H9 (cell line): ENCODE data around the gene MED10. TPM values are rescaled to one million over a fixed set of nuclear protein-coding genes. Genes with fewer than 3 reads are reported as not detected.
A peak's percentile ranks its signal among the peaks of the same experiment; 100 is the strongest.
"Not testable (repeated sequence)": the region's sequence is repeated elsewhere in the genome, so short reads cannot be mapped to it uniquely, and the experiment has no call there.

Source experiments
- DNase-seq: peaks from one replicate; pipeline ENCODE4 v3.0.0-alpha.2; 2017
- H2AFZ ChIP-seq: one replicate; pipeline ENCODE4 v1.6.1; 2013; ENCODE audit warnings: mild to moderate bottlenecking, low read length, control low read depth, moderate library complexity
- H2AK5ac ChIP-seq: 2 replicates; pipeline ENCODE4 v1.6.1; 2013; ENCODE audit warnings: low read length, control low read depth, mixed read lengths; ENCODE audit not compliant: insufficient read length
- H2BK120ac ChIP-seq: one replicate; pipeline ENCODE4 v1.6.1; 2013; ENCODE audit warnings: low read depth, mild to moderate bottlenecking, low read length, control low read depth, inconsistent platforms; ENCODE audit not compliant: poor library complexity, severe bottlenecking
- H2BK12ac ChIP-seq: 2 replicates; pipeline ENCODE4 v1.6.1; 2013; ENCODE audit warnings: low read length, control low read depth, mixed read lengths, low read depth; ENCODE audit not compliant: insufficient read length
- H2BK15ac ChIP-seq: 2 replicates; pipeline ENCODE4 v1.6.1; 2013; ENCODE audit warnings: low read depth, low read length, control low read depth
- H2BK20ac ChIP-seq: one replicate; pipeline ENCODE4 v1.6.1; 2013; ENCODE audit warnings: low read depth, mild to moderate bottlenecking, low read length, control low read depth, inconsistent platforms; ENCODE audit not compliant: poor library complexity, severe bottlenecking
- H2BK5ac ChIP-seq: 2 replicates; pipeline ENCODE4 v1.6.1; 2013; ENCODE audit warnings: low read length, control low read depth, mixed read lengths; ENCODE audit not compliant: insufficient read length
- H3K14ac ChIP-seq: 2 replicates; pipeline ENCODE4 v1.6.1; 2013; ENCODE audit warnings: low read length, control low read depth; ENCODE audit not compliant: insufficient read depth
- H3K18ac ChIP-seq: 2 replicates; pipeline ENCODE4 v1.6.1; 2013; ENCODE audit warnings: low read depth, mild to moderate bottlenecking, mixed read lengths, low read length, control low read depth; ENCODE audit not compliant: insufficient read length
- H3K23ac ChIP-seq: 2 replicates; pipeline ENCODE4 v1.6.1; 2013; ENCODE audit warnings: low read length, control low read depth, mixed read lengths, low read depth; ENCODE audit not compliant: insufficient read length
- H3K23me2 ChIP-seq: 2 replicates; pipeline ENCODE4 v1.6.1; 2013; ENCODE audit warnings: low read depth, mild to moderate bottlenecking, mixed read lengths, low read length, control low read depth; ENCODE audit not compliant: insufficient read length, poor library complexity, severe bottlenecking
- H3K27ac ChIP-seq: 2 replicates; pipeline ENCODE4 v1.5.1; 2013; ENCODE audit warnings: low read length, control low read depth, mixed read lengths, low read depth; ENCODE audit not compliant: insufficient read length
- H3K27me3 ChIP-seq: 2 replicates; pipeline ENCODE4 v1.6.1; 2013; ENCODE audit warnings: low read length, control low read depth, inconsistent platforms; ENCODE audit not compliant: insufficient read depth
- H3K4ac ChIP-seq: 2 replicates; pipeline ENCODE4 v1.6.1; 2013; ENCODE audit warnings: low read depth, mild to moderate bottlenecking, control low read depth, inconsistent platforms, low read length, moderate library complexity
- H3K4me1 ChIP-seq: 2 replicates; pipeline ENCODE4 v1.6.1; 2013; ENCODE audit warnings: low read length, control low read depth, inconsistent platforms; ENCODE audit not compliant: insufficient read depth
- H3K4me2 ChIP-seq: 2 replicates; pipeline ENCODE4 v1.6.1; 2013; ENCODE audit warnings: low read length, control low read depth, mixed read lengths; ENCODE audit not compliant: insufficient read length, insufficient read depth
- H3K56ac ChIP-seq: 2 replicates; pipeline ENCODE4 v1.6.1; 2013; ENCODE audit warnings: low read depth, mild to moderate bottlenecking, mixed read lengths, low read length, control low read depth; ENCODE audit not compliant: insufficient read length
- H3K79me1 ChIP-seq: 2 replicates; pipeline ENCODE4 v1.6.1; 2013; ENCODE audit warnings: low read depth, mild to moderate bottlenecking, moderate library complexity, low read length, control low read depth, inconsistent platforms; ENCODE audit not compliant: insufficient read depth, poor library complexity, severe bottlenecking
- H3K79me2 ChIP-seq: 2 replicates; pipeline ENCODE4 v1.6.1; 2013; ENCODE audit warnings: low read length, control low read depth, inconsistent platforms; ENCODE audit not compliant: insufficient read depth
- H3K9ac ChIP-seq: 2 replicates; pipeline ENCODE4 v1.6.1; 2013; ENCODE audit warnings: low read length, control low read depth, mixed read lengths; ENCODE audit not compliant: insufficient read length; ENCODE audit errors: extremely low read depth
- H3K9me3 ChIP-seq: one replicate; pipeline ENCODE4 v1.6.1; 2013; ENCODE audit warnings: low read depth, low read length, inconsistent platforms; ENCODE audit not compliant: control insufficient read depth
- H3T11ph ChIP-seq: one replicate; pipeline ENCODE4 v1.6.1; 2013; ENCODE audit warnings: mild to moderate bottlenecking, low read length, control low read depth, inconsistent platforms
- H4K20me1 ChIP-seq: one replicate; pipeline ENCODE4 v1.6.1; 2013; ENCODE audit not compliant: control insufficient read depth, insufficient read length, insufficient read depth
- H4K5ac ChIP-seq: 2 replicates; pipeline ENCODE4 v1.6.1; 2013; ENCODE audit warnings: low read depth, mild to moderate bottlenecking, mixed read lengths, low read length, control low read depth; ENCODE audit not compliant: insufficient read length
- H4K8ac ChIP-seq: replicated peaks from 2 replicates; pipeline ENCODE4 v1.6.1; 2013; ENCODE audit warnings: low read length, control low read depth, mixed read lengths, low read depth; ENCODE audit not compliant: insufficient read length
- H4K91ac ChIP-seq: 2 replicates; pipeline ENCODE4 v1.6.1; 2013; ENCODE audit warnings: low read depth, mild to moderate bottlenecking, moderate library complexity, mixed read lengths, low read length, control low read depth; ENCODE audit not compliant: insufficient read length
- H3K27ac Mint-ChIP-seq, 3 experiments: 2 replicates in 2 of 3; 3 replicates in 1 of 3; pipeline ENCODE4 v1.8.0; 2020 to 2021; ENCODE audit warnings: mixed read lengths in 3 of 3, mild to moderate bottlenecking in 1 of 3, moderate library complexity in 1 of 3
- H3K27me3 Mint-ChIP-seq: 2 replicates; pipeline ENCODE4 v1.8.0; 2021; ENCODE audit warnings: low read depth, mild to moderate bottlenecking, moderate library complexity, mixed read lengths
- H3K36me3 Mint-ChIP-seq, 3 experiments: 2 replicates in 2 of 3; 3 replicates in 1 of 3; pipeline ENCODE4 v1.8.0; 2020 to 2021; ENCODE audit warnings: low read depth in 3 of 3, mixed read lengths in 3 of 3; ENCODE audit not compliant: insufficient read depth in 1 of 3
- H3K4me1 Mint-ChIP-seq, 2 experiments: 2 replicates each; pipeline ENCODE4 v1.8.0; 2020; ENCODE audit warnings: mixed read lengths in 2 of 2
- H3K4me3 Mint-ChIP-seq, 2 experiments: 2 replicates in 1 of 2; 3 replicates in 1 of 2; pipeline ENCODE4 v1.8.0; 2020 to 2021; ENCODE audit warnings: mild to moderate bottlenecking in 2 of 2, mixed read lengths in 2 of 2, moderate library complexity in 1 of 2
- H3K9me3 Mint-ChIP-seq, 2 experiments: 2 replicates in 1 of 2; 3 replicates in 1 of 2; pipeline ENCODE4 v1.8.0; 2020; ENCODE audit warnings: mild to moderate bottlenecking in 2 of 2, mixed read lengths in 2 of 2, moderate library complexity in 1 of 2
- CTCF ChIP-seq: fragments of 200-600 bp; sonication (generic); conservative IDR thresholded peaks from 3 replicates; pipeline ENCODE4 v1.8.0; 2021; ENCODE audit warnings: antibody characterized with exemption, mild to moderate bottlenecking
- WGBS: extraction: QIAGEN DNeasy Blood & Tissue Kit; methylation state at CpG from one replicate; pipeline ENCODE4 v1.1.7; 2013; ENCODE audit warnings: missing lambda C conversion rate, low lambda C conversion rate, mixed read lengths; ENCODE audit not compliant: insufficient read length; ENCODE audit errors: extremely low coverage; 5-methylcytosine and 5-hydroxymethylcytosine counted together
- total RNA-seq: library from RNA; stranded (reverse); gene quantifications from 2 replicates; pipeline ENCODE4 v1.2.1, GENCODE V29; 2021

The MED10 gene
- total RNA-seq, 1 experiment from 2014 or later, result 35.3 TPM

DNA sequence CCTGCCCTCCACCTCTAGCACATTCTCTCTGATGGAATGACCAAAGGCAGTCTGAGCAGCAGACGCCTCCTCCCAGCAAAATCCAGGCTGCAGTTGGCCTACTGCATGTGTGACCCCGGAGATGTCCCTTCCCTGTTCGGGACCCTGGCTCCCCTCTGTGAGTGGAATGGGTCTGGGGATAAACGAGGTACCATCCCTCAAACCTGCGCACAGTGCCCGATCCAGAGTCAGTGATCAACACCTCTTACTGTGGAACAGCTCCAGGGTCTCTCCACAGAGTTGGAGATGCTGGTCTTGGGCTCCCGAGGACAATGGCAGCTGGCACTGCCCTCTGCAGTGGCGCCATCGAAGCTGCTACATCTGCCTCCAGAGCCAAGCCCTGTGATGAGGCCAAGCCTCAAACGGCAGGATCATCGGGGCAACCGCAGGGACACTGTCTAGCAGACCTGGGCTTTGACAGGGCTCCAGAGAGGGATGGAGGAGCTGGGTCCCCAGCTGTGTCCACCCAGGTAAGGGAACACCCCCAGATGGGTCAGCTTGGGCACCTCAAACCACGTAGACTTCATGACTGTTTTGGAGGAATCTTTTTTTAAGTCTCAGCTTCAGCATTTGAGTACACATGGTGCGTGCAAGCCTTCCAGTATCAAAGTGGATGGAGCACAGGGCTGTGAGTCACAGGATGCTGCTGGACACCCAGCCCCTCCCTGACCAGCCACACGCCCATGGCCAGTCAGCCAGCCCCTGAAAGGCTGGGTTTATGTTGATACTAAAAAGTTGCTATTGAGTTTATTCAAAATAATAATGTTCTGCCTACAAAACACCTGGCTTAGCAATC is 13.0 kb downstream of the MED10 start:
- Mint-ChIP-seq H3K4me3 (no peak overlapping the region), H3K36me3 (peaks cover 6 to 14% (median 7%) of the 10 kb centered on the region in 3 experiments; a peak in 6 of 7 replicates)
- TF ChIP-seq CTCF, result no peak

DNA sequence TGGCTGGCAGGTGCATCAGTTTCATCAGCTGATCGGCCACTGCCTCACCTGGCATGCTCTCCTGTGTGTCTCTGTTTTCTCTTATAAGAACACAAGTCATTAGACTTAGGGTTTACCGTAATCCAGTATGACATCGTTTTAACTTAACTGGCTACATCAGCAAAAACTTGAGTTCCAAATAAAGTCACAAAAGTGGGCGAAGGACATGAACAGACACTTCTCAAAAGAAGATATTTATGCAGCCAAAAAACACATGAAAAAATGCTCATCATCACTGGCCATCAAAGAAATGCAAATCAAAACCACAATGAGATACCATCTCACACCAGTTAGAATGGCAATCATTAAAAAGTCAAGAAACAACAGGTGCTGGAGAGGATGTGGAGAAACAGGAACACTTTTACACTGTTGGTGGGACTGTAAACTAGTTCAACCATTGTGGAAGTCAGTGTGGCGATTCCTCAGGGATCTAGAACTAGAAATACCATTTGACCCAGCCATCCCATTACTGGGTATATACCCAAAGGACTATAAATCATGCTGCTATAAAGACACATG is 14.8 kb downstream of the MED10 start:
- no CpG with 5 or more reads among the region's 5 CpGs for WGBS
- H3K27me3 ChIP-seq, H4K20me1 ChIP-seq, DNase-seq, H3K4me3 Mint-ChIP-seq, H3K27me3 Mint-ChIP-seq, H2BK5ac ChIP-seq, H3K27ac Mint-ChIP-seq, H4K91ac ChIP-seq, H3K18ac ChIP-seq, H3K23me2 ChIP-seq, H3K9me3 Mint-ChIP-seq, H4K8ac ChIP-seq, H2AK5ac ChIP-seq, H3K4ac ChIP-seq, H3K4me1 ChIP-seq, H3K4me2 ChIP-seq, H3T11ph ChIP-seq, H3K9ac ChIP-seq, H2BK120ac ChIP-seq, H2AFZ ChIP-seq, H3K23ac ChIP-seq, H2BK20ac ChIP-seq, H3K9me3 ChIP-seq, H3K56ac ChIP-seq, H3K36me3 Mint-ChIP-seq, H3K79me2 ChIP-seq, H4K5ac ChIP-seq, H3K14ac ChIP-seq, H3K27ac ChIP-seq, H2BK12ac ChIP-seq, H2BK15ac ChIP-seq, H3K4me1 Mint-ChIP-seq, H3K79me1 ChIP-seq: not testable (repeated sequence)

More for the DNA sequence above, 13.0 kb downstream of the MED10 start:
- Histone ChIP-seq H3K27me3 (no peaks in the 10 kb centered on the region), H4K20me1 (no peaks in the 10 kb centered on the region), H3K56ac (no peak overlapping the region), H3K4me2 (no peak overlapping the region), H4K8ac (no peak overlapping the region), H2BK12ac (no peak overlapping the region), H3K14ac (no peak overlapping the region), H3K23ac (no peak overlapping the region), H2AK5ac (no peak overlapping the region), H2BK120ac (no peak overlapping the region), H4K91ac (no peak overlapping the region), H3T11ph (no peak overlapping the region), H3K4me1 (no peaks in the 10 kb centered on the region), H3K79me1 (no peaks in the 10 kb centered on the region), H3K27ac (no peak overlapping the region), H2BK5ac (no peak overlapping the region), H3K79me2 (no peaks in the 10 kb centered on the region), H4K5ac (no peak overlapping the region), H3K23me2 (no peaks in the 10 kb centered on the region), H3K9ac (no peak overlapping the region), H3K4ac (no peak overlapping the region), H2BK15ac (no peak overlapping the region), H3K9me3 (no peaks in the 10 kb centered on the region), H3K18ac (no peak overlapping the region), H2BK20ac (no peak overlapping the region), H2AFZ (no peak overlapping the region)
- peaks cover 1% of the 10 kb centered on the region; the same call in 1 of the 2 replicates for H3K27me3 Mint-ChIP-seq
- no peaks in the 10 kb centered on the region for H3K4me1 Mint-ChIP-seq
- WGBS, result no CpG with 5 or more reads among the region's 15 CpGs
- DNase-seq, result peak; percentile 16
- no peaks in the 10 kb centered on the region for H3K9me3 Mint-ChIP-seq
- no peak overlapping the region for H3K27ac Mint-ChIP-seq
